A549 (cell line): ENCODE measurements around the gene CC2D1B. TPM values are rescaled to one million over a fixed set of nuclear protein-coding genes. Genes with fewer than 3 reads are reported as not detected.

Experiments used
- ATAC-seq, 2 experiments: fragments of 200-7000 bp in 1 of 2; fragments of >200 bp in 1 of 2; cut with Nextera tagmentation in 1 of 2; cut with Tn5 transposase in 1 of 2; 3 replicates each; pipeline versions ENCODE4 v1.8.0 to v1.9.1; 2018 to 2020; ENCODE audit warnings: mild to moderate bottlenecking in 1 of 2, moderate library complexity in 1 of 2
- CTCF ChIA-PET: fragments of 300-600 bp; sonication (Branson Sonifier 250); formaldehyde crosslinking; extraction: SDS; loops from one replicate; lab custom pipeline; 2021; ENCODE audit warnings: antibody characterized with exemption, inconsistent platforms; lab: Yijun Ruan, JAX
- POLR2A ChIA-PET: fragments of 350-600 bp; formaldehyde crosslinking; extraction: SDS; loops from one replicate; lab custom pipeline; 2021; ENCODE audit warnings: antibody characterized with exemption, inconsistent platforms; lab: Yijun Ruan, JAX
- DNase-seq, 2 experiments: peaks; one replicate each; pipeline versions ENCODE4 v3.0.0 to v3.0.0-alpha.2; 2011 to 2016; ENCODE audit warnings: low read depth in 1 of 2, low spot score in 1 of 2
- FAIRE-seq: peaks from 2 replicates; lab custom pipeline; 2011; peaks lifted over from hg19 to GRCh38; lab: Jason Lieb, UNC
- H3K27ac ChIP-seq, 2 experiments: fragments of >200 bp; sonication (Bioruptor Twin); formaldehyde crosslinking; 3 replicates each; pipeline ENCODE4 v1.5.1; 2016 to 2017
- H3K4me1 ChIP-seq: fragments of >200 bp; sonication (Bioruptor Twin); formaldehyde crosslinking; 3 replicates; pipeline ENCODE4 v1.6.1; 2016
- H3K4me2 ChIP-seq: fragments of >200 bp; sonication (Bioruptor Twin); formaldehyde crosslinking; 3 replicates; pipeline ENCODE4 v1.6.1; 2016
- H3K4me3 ChIP-seq: fragments of >200 bp; sonication (Bioruptor Twin); formaldehyde crosslinking; 3 replicates; pipeline ENCODE4 v1.5.1; 2016
- H3K9me3 ChIP-seq: fragments of >200 bp; sonication (Bioruptor Twin); formaldehyde crosslinking; 3 replicates; pipeline ENCODE4 v1.6.1; 2016
- BCL3 ChIP-seq: fragments of >200 bp; sonication (Bioruptor Twin); formaldehyde crosslinking; IDR thresholded peaks from 3 replicates; pipeline ENCODE4 v1.6.1; 2016
- BHLHE40 ChIP-seq: IDR thresholded peaks from 2 replicates; pipeline ENCODE4 v1.6.1; 2012; ENCODE audit warnings: low read depth, low read length, inconsistent platforms
- CBX2 ChIP-seq: fragments of 200-600 bp; sonication (generic); IDR thresholded peaks from 2 replicates; pipeline ENCODE4 v1.6.1; 2016; ENCODE audit warnings: low read depth, mild to moderate bottlenecking, borderline replicate concordance
- CBX8 ChIP-seq: fragments of 200-600 bp; sonication (generic); IDR thresholded peaks from 2 replicates; pipeline ENCODE4 v1.6.1; 2016
- CEBPB ChIP-seq, 2 experiments: fragments of >200 bp in 1 of 2; sonication (Bioruptor Twin) in 1 of 2; formaldehyde crosslinking in 1 of 2; IDR thresholded peaks; 2 replicates each; pipeline ENCODE4 v1.6.1; 2012 to 2016
- CHD4 ChIP-seq: fragments of 200-600 bp; sonication (generic); IDR thresholded peaks from 2 replicates; pipeline ENCODE4 v1.6.1; 2016; ENCODE audit warnings: antibody characterized with exemption, mild to moderate bottlenecking, borderline replicate concordance
- EHF ChIP-seq: fragments of 250-450 bp; sonication (Bioruptor Pico); IDR thresholded peaks from 2 replicates; pipeline ENCODE4 v1.5.0; 2020; ENCODE audit warnings: mild to moderate bottlenecking
- FOSB ChIP-seq: fragments of 250-450 bp; sonication (Bioruptor Pico); IDR thresholded peaks from 2 replicates; pipeline ENCODE4 v1.5.0; 2020; ENCODE audit warnings: mild to moderate bottlenecking, moderate library complexity
- FOSL2 ChIP-seq, 2 experiments: fragments of 450-650 bp in 1 of 2; fragments of >200 bp in 1 of 2; sonication (Bioruptor Twin) in 1 of 2; formaldehyde crosslinking; IDR thresholded peaks; 2 replicates each; pipeline versions ENCODE4 v1.5.0 to v1.6.1; 2016 to 2020; ENCODE audit warnings: mild to moderate bottlenecking in 1 of 2, moderate library complexity in 1 of 2
- GATA3 ChIP-seq: IDR thresholded peaks from 2 replicates; pipeline ENCODE4 v1.6.1; 2012; ENCODE audit warnings: borderline replicate concordance
- HES2 ChIP-seq: fragments of >200 bp; sonication (Bioruptor Twin); formaldehyde crosslinking; IDR thresholded peaks from 2 replicates; pipeline ENCODE4 v1.6.1; 2016
- HOXA7 ChIP-seq: fragments of 250-450 bp; sonication (Bioruptor Pico); IDR thresholded peaks from 2 replicates; pipeline ENCODE4 v1.5.0; 2020; ENCODE audit warnings: mild to moderate bottlenecking, moderate library complexity
- HOXB13 ChIP-seq: fragments of 250-450 bp; sonication (Bioruptor Pico); IDR thresholded peaks from 2 replicates; pipeline ENCODE4 v1.5.0; 2020; ENCODE audit warnings: low read depth, mild to moderate bottlenecking, moderate library complexity
- HOXB5 ChIP-seq: fragments of 250-450 bp; sonication (Bioruptor Pico); IDR thresholded peaks from 2 replicates; pipeline ENCODE4 v1.5.0; 2020; ENCODE audit warnings: mild to moderate bottlenecking, moderate library complexity
- JUN ChIP-seq, 2 experiments: fragments of >200 bp; sonication (Bioruptor Twin); formaldehyde crosslinking; IDR thresholded peaks; 2 replicates in 1 of 2; 3 replicates in 1 of 2; pipeline ENCODE4 v1.6.1; 2016 to 2017
- JUNB ChIP-seq: fragments of >200 bp; sonication (Bioruptor Twin); formaldehyde crosslinking; IDR thresholded peaks from 2 replicates; pipeline ENCODE4 v1.6.1; 2016
- KDM5A ChIP-seq: fragments of 200-600 bp; sonication (generic); IDR thresholded peaks from 2 replicates; pipeline ENCODE4 v1.6.1; 2016; ENCODE audit warnings: antibody characterized with exemption, mild to moderate bottlenecking
- MAFK ChIP-seq: fragments of 450-650 bp; IDR thresholded peaks from 2 replicates; pipeline ENCODE4 v1.6.1; 2014; ENCODE audit not compliant: partially characterized antibody
- MAX ChIP-seq: IDR thresholded peaks from 2 replicates; pipeline ENCODE4 v1.6.1; 2012
- MAZ ChIP-seq: fragments of 150-350 bp; IDR thresholded peaks from 2 replicates; pipeline ENCODE4 v1.6.1; 2014; ENCODE audit warnings: antibody characterized with exemption, low read depth, low read length, borderline replicate concordance
- NFE2L2 ChIP-seq: fragments of 150-350 bp; conservative IDR thresholded peaks from 2 replicates; pipeline ENCODE4 v1.6.1; 2014; ENCODE audit warnings: low read length
- NR3C1 ChIP-seq: fragments of >200 bp; sonication (Bioruptor Twin); formaldehyde crosslinking; IDR thresholded peaks from 3 replicates; pipeline ENCODE4 v1.6.1; 2017
- PHF8 ChIP-seq: fragments of 200-600 bp; sonication (generic); IDR thresholded peaks from 2 replicates; pipeline ENCODE4 v1.6.1; 2016; ENCODE audit warnings: low read depth, mild to moderate bottlenecking, antibody characterized with exemption, moderate library complexity, borderline replicate concordance
- RAD21 ChIP-seq, 2 experiments: fragments of >200 bp in 1 of 2; sonication (Bioruptor Twin) in 1 of 2; formaldehyde crosslinking in 1 of 2; IDR thresholded peaks in 1 of 2; conservative IDR thresholded peaks in 1 of 2; 2 replicates in 1 of 2; 3 replicates in 1 of 2; pipeline ENCODE4 v1.6.1; 2012 to 2018; ENCODE audit warnings: inconsistent platforms in 1 of 2
- REST ChIP-seq: fragments of 200-600 bp; sonication (generic); IDR thresholded peaks from 2 replicates; pipeline ENCODE4 v1.6.1; 2016; ENCODE audit warnings: antibody characterized with exemption, mild to moderate bottlenecking, moderate library complexity
- RFX5 ChIP-seq: fragments of 450-650 bp; IDR thresholded peaks from 2 replicates; pipeline ENCODE4 v1.7.1; 2014; ENCODE audit warnings: antibody characterized with exemption, mild to moderate bottlenecking, moderate library complexity
- SMC3 ChIP-seq: fragments of >200 bp; sonication (Bioruptor Twin); formaldehyde crosslinking; IDR thresholded peaks from 3 replicates; pipeline ENCODE4 v1.6.1; 2018; ENCODE audit warnings: inconsistent platforms
- SREBF2 ChIP-seq: fragments of 450-650 bp; IDR thresholded peaks from 2 replicates; pipeline ENCODE4 v1.6.1; 2014; ENCODE audit warnings: mild to moderate bottlenecking, moderate library complexity
- TFCP2L1 ChIP-seq: fragments of 250-450 bp; sonication (Bioruptor Pico); IDR thresholded peaks from 2 replicates; pipeline ENCODE4 v1.5.0; 2021; ENCODE audit warnings: mild to moderate bottlenecking
- TP53 ChIP-seq: fragments of 250-450 bp; sonication (Bioruptor Pico); IDR thresholded peaks from 2 replicates; pipeline ENCODE4 v1.5.0; 2021; ENCODE audit warnings: mild to moderate bottlenecking, moderate library complexity
- ZC3H11A ChIP-seq: fragments of 450-650 bp; IDR thresholded peaks from 2 replicates; pipeline ENCODE4 v1.6.1; 2014; ENCODE audit warnings: antibody characterized with exemption, mild to moderate bottlenecking
- WGBS: methylation state at CpG from one replicate; pipeline ENCODE4 v1.1.6; 2017; ENCODE audit errors: missing lambda C conversion rate; 5-methylcytosine and 5-hydroxymethylcytosine counted together
- polyA plus RNA-seq, 4 experiments: library from polyadenylated mRNA; depleted of rRNA in 3 of 4; stranded (reverse); fragments of >200 nt; fragmentation: RNase III in 1 of 4; extraction: RNeasy Plus Mini Kit Qiagen cat#74134 plus additional on column Dnase treatment in 1 of 4; gene quantifications; 2 replicates in 3 of 4; 3 replicates in 1 of 4; pipeline ENCODE4 v1.2.3, GENCODE V29; 2011 to 2017
- TF ChIP-seq, protein P1 (sequence below): fragments of 250-450 bp; sonication (Bioruptor Pico); IDR thresholded peaks from 2 replicates; pipeline ENCODE4 v1.5.0; 2020; ENCODE audit warnings: low read depth, mild to moderate bottlenecking, moderate library complexity
- TF ChIP-seq, protein P2 (sequence below): fragments of 250-450 bp; sonication (Bioruptor Pico); IDR thresholded peaks from 2 replicates; pipeline ENCODE4 v1.5.0; 2021; ENCODE audit warnings: mild to moderate bottlenecking, moderate library complexity, borderline replicate concordance

CC2D1B gene
- polyA plus RNA-seq, 2 of the 4 experiments (the other 2 are of a cell fraction) = 9.8 to 18.2 TPM

DNA sequence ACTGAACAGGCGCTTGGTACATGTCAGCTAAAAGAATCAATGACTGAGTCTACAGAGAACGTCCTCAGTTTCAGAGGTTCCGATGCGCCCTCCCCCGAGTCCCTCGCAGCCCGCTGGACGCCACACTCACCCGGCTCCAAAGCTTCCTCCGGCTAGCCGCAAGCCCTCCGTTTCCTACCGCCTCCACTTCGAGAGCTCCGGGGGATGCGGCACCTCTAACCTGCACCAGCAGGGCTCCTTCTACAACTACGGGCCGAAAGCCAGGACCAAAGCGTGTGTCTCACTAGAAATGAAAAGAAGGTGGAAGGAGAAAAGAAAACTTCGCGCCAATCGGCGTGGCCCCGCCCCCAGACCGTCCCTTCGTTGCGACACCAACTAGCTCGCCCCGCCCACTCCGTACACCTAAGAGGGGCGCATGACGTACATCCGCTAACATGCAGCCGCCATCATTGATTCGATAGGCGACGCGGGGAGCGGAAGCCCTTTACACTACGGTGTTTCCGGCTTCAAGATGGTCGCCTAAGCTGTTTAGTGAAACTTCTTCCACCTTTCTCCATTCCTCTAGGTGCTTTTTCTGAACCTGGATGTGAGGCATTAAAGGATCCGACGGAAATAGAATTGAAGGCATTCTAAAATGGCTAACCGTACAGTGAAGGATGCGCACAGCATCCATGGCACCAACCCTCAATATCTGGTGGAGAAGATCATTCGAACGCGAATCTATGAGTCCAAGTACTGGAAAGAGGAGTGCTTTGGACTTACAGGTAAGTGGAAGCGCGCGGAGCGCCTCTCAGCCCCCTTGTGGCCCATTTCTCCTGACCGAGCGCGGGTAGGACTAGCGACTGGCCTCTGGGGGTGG, 38.3 kb upstream of the CC2D1B start, which contains the start of the genes ORC1 and PRPF38A:
ORC1 (minus strand) TSS at position 308 of the 859 bp plus-strand sequence. CDS start 2,200 bp downstream, outside the sequence.
PRPF38A (plus strand) TSS at position 487 of the 859 bp plus-strand sequence; CDS start at position 635, 148 bp downstream.
- FAIRE-seq (no peak), DNase-seq (peak; percentile 85 to 95), ATAC-seq (peak; percentile 93 to 96)
- Histone ChIP-seq H3K4me3 (peak within 1 kb of the TSS; percentile 93), H3K27ac (peak within 1 kb of the TSS; percentile 93 to 94), H3K9me3 (no peaks in the 10 kb centered on the region), H3K4me2 (peak within 1 kb of the TSS; percentile 94), H3K4me1 (peaks cover 21% of the 10 kb centered on the region; the same call in 2 of the 3 replicates)
- ChIA-PET CTCF (interaction anchor here (0.9 to 1.6 kb wide), 4 partner anchors 11 to 282 kb away, joined by 3 to 4 read pairs (median 3); partner anchors contain the start of gene CC2D1B), POLR2A (interaction anchor here (0.5 to 1.7 kb wide), 9 partner anchors 37 to 507 kb away, joined by 3 to 10 read pairs (median 4); partner anchors contain the start of genes TUT4 and ZYG11A)
- WGBS = under 1% methylated on average over 39 of the region's 57 CpGs
- TF ChIP-seq MAX = peak; percentile 52
- TF ChIP-seq NR3C1 = no peak
- TF ChIP-seq KDM5A = peak; percentile 84
- peak; percentile 73 for TF ChIP-seq PHF8
- TF ChIP-seq, protein P1, sequence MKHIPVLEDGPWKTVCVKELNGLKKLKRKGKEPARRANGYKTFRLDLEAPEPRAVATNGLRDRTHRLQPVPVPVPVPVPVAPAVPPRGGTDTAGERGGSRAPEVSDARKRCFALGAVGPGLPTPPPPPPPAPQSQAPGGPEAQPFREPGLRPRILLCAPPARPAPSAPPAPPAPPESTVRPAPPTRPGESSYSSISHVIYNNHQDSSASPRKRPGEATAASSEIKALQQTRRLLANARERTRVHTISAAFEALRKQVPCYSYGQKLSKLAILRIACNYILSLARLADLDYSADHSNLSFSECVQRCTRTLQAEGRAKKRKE (CRISPR knock-in tag) = no peak
- 0 out of 5 replicates have a peak, but pooled peaks of 1 of the 2 experiments have one; percentile 32 for TF ChIP-seq JUN (IDR thresholded peaks at IDR 0.05)
- no peak for TF ChIP-seq FOSB (CRISPR knock-in tag)
- TF ChIP-seq BCL3 = 0 out of 3 replicates have a peak, but pooled peaks have one; percentile 20
- TF ChIP-seq CHD4 = no peak
- no peak for TF ChIP-seq JUNB
- no peak for TF ChIP-seq MAFK
- no peak for TF ChIP-seq RAD21 (conservative IDR thresholded peaks at IDR 0.05 in 1 of 2, IDR thresholded peaks at IDR 0.05 in 1 of 2)
- TF ChIP-seq ZC3H11A = no peak
- TF ChIP-seq HES2 = no peak
- TF ChIP-seq MAZ = no peak
- TF ChIP-seq NFE2L2 = no peak
- no peak for TF ChIP-seq TP53 (CRISPR knock-in tag)
- TF ChIP-seq HOXA7 = no peak
- TF ChIP-seq HOXB13 (CRISPR knock-in tag) = no peak
- no peak for TF ChIP-seq SREBF2
- no peak for TF ChIP-seq GATA3
- no peak for TF ChIP-seq RFX5
- TF ChIP-seq REST = no peak
- TF ChIP-seq TFCP2L1 (CRISPR knock-in tag) = no peak
- no peak for TF ChIP-seq CBX8
- 0 out of 3 replicates have a peak, but pooled peaks have one; percentile 6 for TF ChIP-seq SMC3
- peak; percentile 83 to 97 for TF ChIP-seq CEBPB (IDR thresholded peaks at IDR 0.05)
- TF ChIP-seq, protein P2, sequence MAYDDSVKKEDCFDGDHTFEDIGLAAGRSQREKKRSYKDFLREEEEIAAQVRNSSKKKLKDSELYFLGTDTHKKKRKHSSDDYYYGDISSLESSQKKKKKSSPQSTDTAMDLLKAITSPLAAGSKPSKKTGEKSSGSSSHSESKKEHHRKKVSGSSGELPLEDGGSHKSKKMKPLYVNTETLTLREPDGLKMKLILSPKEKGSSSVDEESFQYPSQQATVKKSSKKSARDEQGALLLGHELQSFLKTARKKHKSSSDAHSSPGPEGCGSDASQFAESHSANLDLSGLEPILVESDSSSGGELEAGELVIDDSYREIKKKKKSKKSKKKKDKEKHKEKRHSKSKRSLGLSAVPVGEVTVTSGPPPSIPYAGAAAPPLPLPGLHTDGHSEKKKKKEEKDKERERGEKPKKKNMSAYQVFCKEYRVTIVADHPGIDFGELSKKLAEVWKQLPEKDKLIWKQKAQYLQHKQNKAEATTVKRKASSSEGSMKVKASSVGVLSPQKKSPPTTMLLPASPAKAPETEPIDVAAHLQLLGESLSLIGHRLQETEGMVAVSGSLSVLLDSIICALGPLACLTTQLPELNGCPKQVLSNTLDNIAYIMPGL (CRISPR knock-in tag) = no peak
- no peak for TF ChIP-seq FOSL2 (IDR thresholded peaks at IDR 0.05)
- TF ChIP-seq FOSL2 (CRISPR knock-in tag; IDR thresholded peaks at IDR 0.05) = no peak
- no peak for TF ChIP-seq EHF (CRISPR knock-in tag)
- no peak for TF ChIP-seq BHLHE40
- no peak for TF ChIP-seq HOXB5 (CRISPR knock-in tag)
- no peak for TF ChIP-seq CBX2
